T-helper 1 cell (primary cell): ENCODE measurements around the gene TTC28.
"Not testable (repeated sequence)": the region's sequence is repeated elsewhere in the genome, so short reads cannot be mapped to it uniquely, and the experiment has no call there.

Source experiments
- DNase-seq, 5 donors: peaks; one replicate each; pipeline ENCODE4 v3.0.0-alpha.2; 2012 to 2020
- total RNA-seq, 4 donors: gene quantifications; one replicate each; lab custom pipeline; 2026; lab: John Stamatoyannopoulos, UW

Gene TTC28
- 1.3 to 5.2 (median 3.6) reads per million in 4 donors for total RNA-seq

- DNase-seq, result peak in 1 of 5 donors; percentile 13
Measured at GRCh38 chr22:28679611-28680287, at the start of gene TTC28. TSS of gene TTC28 (minus strand) at chr22:28679840. CDS start at chr22:28679723, 117 bp downstream.

GRCh38 chr22:28728621-28729313 lies 49.1 kb upstream of the TTC28 start:
- DNase-seq, result no peak

- DNase-seq, result no peak
Measured at GRCh38 chr22:28728002-28728401, 48.4 kb upstream of the TTC28 start.

- DNase-seq, result peak in 1 of 5 donors; percentile 14
Measured at GRCh38 chr22:28718044-28718443, 38.4 kb upstream of the TTC28 start.

- DNase-seq, result no peak
Measured at GRCh38 chr22:28716686-28717085, 37.0 kb upstream of the TTC28 start.

GRCh38 chr22:28715611-28716010 lies 36.0 kb upstream of the TTC28 start:
- no peak for DNase-seq

GRCh38 chr22:28714043-28714628 lies 34.5 kb upstream of the TTC28 start:
- DNase-seq, result peak in 1 of 5 donors; percentile 53

- DNase-seq, result no peak
Measured at GRCh38 chr22:28711820-28712777, 32.5 kb upstream of the TTC28 start.

- DNase-seq, result no peak
Measured at GRCh38 chr22:28711341-28711740, 31.7 kb upstream of the TTC28 start.

GRCh38 chr22:28710576-28711191 lies 31.0 kb upstream of the TTC28 start:
- DNase-seq, result no peak

GRCh38 chr22:28710107-28710506 lies 30.5 kb upstream of the TTC28 start:
- DNase-seq, result no peak

GRCh38 chr22:28706845-28707244 lies 27.2 kb upstream of the TTC28 start:
- DNase-seq, result no peak

- DNase-seq, result no peak
Measured at GRCh38 chr22:28703436-28703835, 23.8 kb upstream of the TTC28 start.

- no peak for DNase-seq
Measured at GRCh38 chr22:28702891-28703290, 23.3 kb upstream of the TTC28 start.

GRCh38 chr22:28693041-28693760 lies 13.6 kb upstream of the TTC28 start:
- not testable (repeated sequence) for DNase-seq

GRCh38 chr22:28689796-28690195 lies 10.2 kb upstream of the TTC28 start:
- DNase-seq, result not testable (repeated sequence)

GRCh38 chr22:28682966-28683365 lies 3.3 kb upstream of the TTC28 start:
- not testable (repeated sequence) for DNase-seq

- not testable (repeated sequence) for DNase-seq
Measured at GRCh38 chr22:28680813-28681490, 1.3 kb upstream of the TTC28 start.

GRCh38 chr22:28678778-28679610 lies 646 bp downstream of the TTC28 start:
- DNase-seq, result peak in 1 of 5 donors; percentile 4

- not testable (repeated sequence) for DNase-seq
Measured at GRCh38 chr22:28678170-28678569, 1.5 kb downstream of the TTC28 start.
